Ovary (tissue), 3 donors: Measurements from ENCODE around the gene RSBN1L.
"Not testable (repeated sequence)": the region's sequence is repeated elsewhere in the genome, so short reads cannot be mapped to it uniquely, and the experiment has no call there.

ENCODE experiments used
- POLR2A ChIP-seq: fragments of 450-650 bp; IDR thresholded peaks from one replicate; pipeline ENCODE4 v1.6.1; 2017; ENCODE audit warnings: antibody characterized with exemption, mild to moderate bottlenecking, moderate library complexity
- TF ChIP-seq, protein P1 (sequence below), 3 donors: fragments of 450-650 bp in 2 of 3; fragments of 200-600 bp in 1 of 3; IDR thresholded peaks; one replicate each; pipeline versions ENCODE4 v1.5.1 to v1.8.0; 2016 to 2022; ENCODE audit warnings: antibody characterized with exemption in 3 of 3, mild to moderate bottlenecking in 1 of 3
- donor health status: DM: no; HTN: no; CAD: no.

DNA sequence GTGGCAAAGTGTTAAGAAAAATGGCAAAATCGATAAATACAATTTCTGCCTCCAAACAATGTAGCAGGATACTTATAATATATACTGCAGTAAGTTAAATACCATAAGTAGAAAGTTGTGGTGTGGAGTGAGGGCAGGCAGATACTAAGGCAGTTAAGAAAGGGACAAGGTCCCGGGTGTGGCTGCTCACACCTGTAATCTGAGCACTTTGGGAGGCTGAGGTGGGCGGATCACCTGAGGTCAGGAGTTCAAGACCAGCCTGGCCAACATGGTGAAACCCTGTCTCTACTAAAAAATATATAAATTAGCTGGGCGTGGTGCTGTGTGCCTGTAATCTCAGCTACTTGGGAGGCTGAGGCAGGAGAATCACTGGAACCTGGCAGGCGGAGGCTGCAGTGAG lies 21.3 kb downstream of the RSBN1L start:
- TF ChIP-seq, protein P1, sequence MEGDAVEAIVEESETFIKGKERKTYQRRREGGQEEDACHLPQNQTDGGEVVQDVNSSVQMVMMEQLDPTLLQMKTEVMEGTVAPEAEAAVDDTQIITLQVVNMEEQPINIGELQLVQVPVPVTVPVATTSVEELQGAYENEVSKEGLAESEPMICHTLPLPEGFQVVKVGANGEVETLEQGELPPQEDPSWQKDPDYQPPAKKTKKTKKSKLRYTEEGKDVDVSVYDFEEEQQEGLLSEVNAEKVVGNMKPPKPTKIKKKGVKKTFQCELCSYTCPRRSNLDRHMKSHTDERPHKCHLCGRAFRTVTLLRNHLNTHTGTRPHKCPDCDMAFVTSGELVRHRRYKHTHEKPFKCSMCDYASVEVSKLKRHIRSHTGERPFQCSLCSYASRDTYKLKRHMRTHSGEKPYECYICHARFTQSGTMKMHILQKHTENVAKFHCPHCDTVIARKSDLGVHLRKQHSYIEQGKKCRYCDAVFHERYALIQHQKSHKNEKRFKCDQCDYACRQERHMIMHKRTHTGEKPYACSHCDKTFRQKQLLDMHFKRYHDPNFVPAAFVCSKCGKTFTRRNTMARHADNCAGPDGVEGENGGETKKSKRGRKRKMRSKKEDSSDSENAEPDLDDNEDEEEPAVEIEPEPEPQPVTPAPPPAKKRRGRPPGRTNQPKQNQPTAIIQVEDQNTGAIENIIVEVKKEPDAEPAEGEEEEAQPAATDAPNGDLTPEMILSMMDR (IDR thresholded peaks at IDR 0.05), result not testable (repeated sequence)
- not testable (repeated sequence) for TF ChIP-seq POLR2A
